Fibroblast of pulmonary artery (primary cell): ENCODE results near the gene ERC2.

Experiments
- DNase-seq: peaks from one replicate; pipeline ENCODE4 v3.0.0-alpha.2; 2010; ENCODE audit warnings: low read depth
- H3K4me3 ChIP-seq: replicated peaks from 2 replicates; pipeline ENCODE4 v1.5.1; 2011; ENCODE audit warnings: low read depth, mild to moderate bottlenecking, control low read depth, low read length, moderate library complexity
- TF ChIP-seq, protein P1 (sequence below): IDR thresholded peaks from 2 replicates; pipeline ENCODE4 v1.5.1; 2011; ENCODE audit warnings: mild to moderate bottlenecking, control low read depth, low read length, inconsistent platforms; ENCODE audit errors: missing control alignments

Gene ERC2

GRCh38 chr3:56459719-56460118, 8.5 kb downstream of the ERC2 start:
- H3K4me3 ChIP-seq, result no peak overlapping the region
- DNase-seq, result no peak
- TF ChIP-seq, protein P1, sequence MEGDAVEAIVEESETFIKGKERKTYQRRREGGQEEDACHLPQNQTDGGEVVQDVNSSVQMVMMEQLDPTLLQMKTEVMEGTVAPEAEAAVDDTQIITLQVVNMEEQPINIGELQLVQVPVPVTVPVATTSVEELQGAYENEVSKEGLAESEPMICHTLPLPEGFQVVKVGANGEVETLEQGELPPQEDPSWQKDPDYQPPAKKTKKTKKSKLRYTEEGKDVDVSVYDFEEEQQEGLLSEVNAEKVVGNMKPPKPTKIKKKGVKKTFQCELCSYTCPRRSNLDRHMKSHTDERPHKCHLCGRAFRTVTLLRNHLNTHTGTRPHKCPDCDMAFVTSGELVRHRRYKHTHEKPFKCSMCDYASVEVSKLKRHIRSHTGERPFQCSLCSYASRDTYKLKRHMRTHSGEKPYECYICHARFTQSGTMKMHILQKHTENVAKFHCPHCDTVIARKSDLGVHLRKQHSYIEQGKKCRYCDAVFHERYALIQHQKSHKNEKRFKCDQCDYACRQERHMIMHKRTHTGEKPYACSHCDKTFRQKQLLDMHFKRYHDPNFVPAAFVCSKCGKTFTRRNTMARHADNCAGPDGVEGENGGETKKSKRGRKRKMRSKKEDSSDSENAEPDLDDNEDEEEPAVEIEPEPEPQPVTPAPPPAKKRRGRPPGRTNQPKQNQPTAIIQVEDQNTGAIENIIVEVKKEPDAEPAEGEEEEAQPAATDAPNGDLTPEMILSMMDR, result no peak

- TF ChIP-seq, protein P1, result no peak
- DNase-seq, result peak; percentile 3
- H3K4me3 ChIP-seq, result no peak overlapping the region
Observed at GRCh38 chr3:56459104-56459496, 9.2 kb downstream of the ERC2 start.

GRCh38 chr3:56458496-56459103, 9.7 kb downstream of the ERC2 start:
- TF ChIP-seq, protein P1, result no peak
- H3K4me3 ChIP-seq, result no peak overlapping the region
- DNase-seq, result no peak

- TF ChIP-seq, protein P1, result no peak
- no peak for DNase-seq
- no peak overlapping the region for H3K4me3 ChIP-seq
Observed at GRCh38 chr3:56456117-56456516, 12.2 kb downstream of the ERC2 start.

- no peak for DNase-seq
- TF ChIP-seq, protein P1, result no peak
- no peak overlapping the region for H3K4me3 ChIP-seq
Observed at GRCh38 chr3:56453011-56453410, 15.3 kb downstream of the ERC2 start.

GRCh38 chr3:56452085-56452484, 16.2 kb downstream of the ERC2 start:
- no peak overlapping the region for H3K4me3 ChIP-seq
- TF ChIP-seq, protein P1, result no peak
- DNase-seq, result no peak

DNA sequence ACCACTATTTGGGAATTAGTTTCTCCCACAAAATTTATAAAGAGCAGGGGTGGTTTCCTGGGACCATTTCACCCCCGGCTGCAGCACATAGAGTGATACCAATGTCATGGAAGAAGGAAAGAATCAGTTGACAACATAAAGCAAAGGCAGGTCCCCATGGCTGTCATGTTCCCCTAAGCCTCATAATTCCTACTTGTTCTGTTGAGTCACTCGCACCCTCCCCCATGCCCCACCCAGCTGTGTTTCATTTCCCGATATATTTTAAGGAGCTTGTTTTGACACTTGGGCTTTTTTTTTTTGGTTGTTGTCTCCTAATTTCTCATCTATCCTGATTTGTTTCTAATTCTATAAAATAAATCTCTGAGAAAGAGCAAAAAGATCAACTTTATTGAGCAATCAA, 24.9 kb downstream of the ERC2 start:
- no peak overlapping the region for H3K4me3 ChIP-seq
- no peak for DNase-seq
- TF ChIP-seq, protein P1, result no peak
